Measurements from ENCODE around the gene SUGP2.

DNA sequence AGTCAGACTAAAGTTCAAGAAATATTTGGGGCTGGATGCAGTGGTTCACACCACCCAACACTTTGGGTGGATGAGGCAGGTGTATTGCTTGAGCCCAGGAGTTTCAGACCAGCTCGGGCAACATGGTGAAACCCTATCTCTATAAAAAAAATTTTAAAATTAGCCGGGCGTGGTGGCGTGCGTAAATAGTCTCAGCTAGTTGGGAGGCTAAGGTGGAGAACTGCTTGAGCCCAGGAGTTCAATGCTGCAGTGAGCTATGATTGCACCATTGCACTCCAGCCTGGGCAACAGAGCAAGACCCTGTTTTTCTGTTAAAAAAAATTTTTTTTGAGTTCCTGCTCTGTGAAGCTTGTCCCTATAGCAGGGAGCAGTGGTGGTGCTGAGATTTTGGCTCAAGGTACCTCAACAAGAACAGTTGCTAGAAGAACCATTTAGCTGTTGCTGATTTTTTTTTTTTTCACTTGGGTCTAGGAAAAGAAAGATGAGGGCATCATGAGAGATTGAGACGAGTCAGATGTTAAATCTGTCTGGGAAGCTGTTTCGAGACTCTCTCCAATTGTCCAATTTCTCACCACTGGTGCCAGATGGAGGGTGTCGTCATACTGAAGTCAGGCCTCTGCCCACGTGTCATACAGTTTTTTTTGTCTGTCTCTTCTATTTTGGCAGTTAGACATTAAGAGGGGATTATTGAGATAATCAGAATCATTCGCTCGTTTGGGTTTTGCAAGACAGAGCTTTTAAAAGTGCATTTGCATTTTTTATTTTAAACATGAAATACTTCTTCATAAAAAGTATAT is 34.2 kb upstream of the SUGP2 start:
- TF ChIP-seq ZNF607 (CRISPR knock-in tag; IDR thresholded peaks at IDR 0.05; ENCODE audit: borderline replicate concordance) = no peak
- no peak for TF ChIP-seq POLR2A (IDR thresholded peaks at IDR 0.05; ENCODE audit: insufficient read depth in 1 of 2, low read depth in 2 of 2, low read length in 2 of 2)
- TF ChIP-seq ZNF343 (CRISPR knock-in tag; IDR thresholded peaks at IDR 0.05) = no peak
- no peak for TF ChIP-seq ZNF292 (CRISPR knock-in tag; IDR thresholded peaks at IDR 0.05; ENCODE audit: borderline replicate concordance, low read depth)
- no peak for TF ChIP-seq CBFB (CRISPR knock-in tag; IDR thresholded peaks at IDR 0.05)
- no peak for TF ChIP-seq JUND (CRISPR knock-in tag; IDR thresholded peaks at IDR 0.05)
- TF ChIP-seq, protein P1, sequence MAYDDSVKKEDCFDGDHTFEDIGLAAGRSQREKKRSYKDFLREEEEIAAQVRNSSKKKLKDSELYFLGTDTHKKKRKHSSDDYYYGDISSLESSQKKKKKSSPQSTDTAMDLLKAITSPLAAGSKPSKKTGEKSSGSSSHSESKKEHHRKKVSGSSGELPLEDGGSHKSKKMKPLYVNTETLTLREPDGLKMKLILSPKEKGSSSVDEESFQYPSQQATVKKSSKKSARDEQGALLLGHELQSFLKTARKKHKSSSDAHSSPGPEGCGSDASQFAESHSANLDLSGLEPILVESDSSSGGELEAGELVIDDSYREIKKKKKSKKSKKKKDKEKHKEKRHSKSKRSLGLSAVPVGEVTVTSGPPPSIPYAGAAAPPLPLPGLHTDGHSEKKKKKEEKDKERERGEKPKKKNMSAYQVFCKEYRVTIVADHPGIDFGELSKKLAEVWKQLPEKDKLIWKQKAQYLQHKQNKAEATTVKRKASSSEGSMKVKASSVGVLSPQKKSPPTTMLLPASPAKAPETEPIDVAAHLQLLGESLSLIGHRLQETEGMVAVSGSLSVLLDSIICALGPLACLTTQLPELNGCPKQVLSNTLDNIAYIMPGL (CRISPR knock-in tag; IDR thresholded peaks at IDR 0.05; ENCODE audit: borderline replicate concordance in 1 of 2, low read depth in 1 of 2) = no peak
- no peak for TF ChIP-seq BRCA1 (CRISPR knock-in tag; IDR thresholded peaks at IDR 0.05)
- TF ChIP-seq IKZF4 (CRISPR knock-in tag; IDR thresholded peaks at IDR 0.05; ENCODE audit: borderline replicate concordance, low read depth, not compliant biosample characterization) = no peak
- no peak for TF ChIP-seq ZNF574 (CRISPR knock-in tag; IDR thresholded peaks at IDR 0.05)
